SK-N-SH (cell line): ENCODE data around the gene LRP11.

Experiments
- MAX ChIP-seq: IDR thresholded peaks from 2 replicates; pipeline ENCODE4 v1.4.0; 2012; ENCODE audit warnings: low read depth
- MEF2A ChIP-seq: IDR thresholded peaks from 2 replicates; pipeline ENCODE4 v1.4.0; 2012; ENCODE audit warnings: low read depth, borderline replicate concordance

- TF ChIP-seq MAX (no peak), MEF2A (no peak)
Observed at GRCh38 chr6:149843051-149843633, 21.0 kb downstream of the LRP11 start.
